Cardiac muscle cell (in vitro differentiated cells and primary cell): ENCODE data around the gene FAF2. TPM values are rescaled to one million over a fixed set of nuclear protein-coding genes. Genes with fewer than 3 reads are reported as not detected.
"Not testable (repeated sequence)": the region's sequence is repeated elsewhere in the genome, so short reads cannot be mapped to it uniquely, and the experiment has no call there.

Source experiments
- DNase-seq, 2 donors: peaks; one replicate each; pipeline versions ENCODE4 v3.0.0 to v3.0.0-alpha.2; 2010 to 2017; ENCODE audit warnings: low read depth in 1 of 2, low spot score in 1 of 2
- H3K27ac ChIP-seq: fragments of 200-600 bp; sonication (generic); 2 replicates; pipeline ENCODE4 v1.5.1; 2016
- H3K27me3 ChIP-seq: fragments of 200-600 bp; sonication (generic); 2 replicates; pipeline ENCODE4 v1.6.0; 2016; ENCODE audit warnings: control low read depth
- H3K36me3 ChIP-seq: fragments of 200-600 bp; sonication (generic); 2 replicates; pipeline ENCODE4 v1.5.1; 2016; ENCODE audit warnings: control low read depth
- H3K4me1 ChIP-seq: fragments of 200-600 bp; sonication (generic); 2 replicates; pipeline ENCODE4 v1.8.1; 2017; ENCODE audit warnings: low read depth, mild to moderate bottlenecking, mixed run types
- H3K4me3 ChIP-seq: fragments of 200-600 bp; sonication (generic); 2 replicates; pipeline ENCODE4 v1.5.1; 2016; ENCODE audit warnings: mild to moderate bottlenecking
- H3K9me3 ChIP-seq: fragments of 200-600 bp; sonication (generic); 2 replicates; pipeline ENCODE4 v1.5.1; 2017; ENCODE audit warnings: low read depth, mild to moderate bottlenecking, control low read depth
- polyA plus RNA-seq: library from polyadenylated mRNA; unstranded; fragments of >200 nt; fragmentation: Nextera tagmentation; extraction: Ambion mirVana; gene quantifications from 2 replicates; pipeline ENCODE4 v1.2.1, GENCODE V29; 2016
- total RNA-seq: library from RNA; depleted of rRNA; stranded (reverse); fragments of >200 nt; gene quantifications from 2 replicates; pipeline ENCODE4 v1.2.3, GENCODE V29; 2016
- TF ChIP-seq, protein P1 (sequence below): IDR thresholded peaks from 2 replicates; pipeline ENCODE4 v1.5.1; 2012; ENCODE audit warnings: low read depth, mild to moderate bottlenecking, low read length

Gene FAF2
- total and polyA plus RNA-seq, 2 experiments from 2014 or later: 26.1 to 29.0 TPM

- Histone ChIP-seq H3K4me3 (no peak overlapping the region), H3K27ac (no peak overlapping the region), H3K27me3 (no peaks in the 10 kb centered on the region), H3K9me3 (no peaks in the 10 kb centered on the region), H3K36me3 (no peaks in the 10 kb centered on the region), H3K4me1 (no peaks in the 10 kb centered on the region)
- TF ChIP-seq, protein P1, sequence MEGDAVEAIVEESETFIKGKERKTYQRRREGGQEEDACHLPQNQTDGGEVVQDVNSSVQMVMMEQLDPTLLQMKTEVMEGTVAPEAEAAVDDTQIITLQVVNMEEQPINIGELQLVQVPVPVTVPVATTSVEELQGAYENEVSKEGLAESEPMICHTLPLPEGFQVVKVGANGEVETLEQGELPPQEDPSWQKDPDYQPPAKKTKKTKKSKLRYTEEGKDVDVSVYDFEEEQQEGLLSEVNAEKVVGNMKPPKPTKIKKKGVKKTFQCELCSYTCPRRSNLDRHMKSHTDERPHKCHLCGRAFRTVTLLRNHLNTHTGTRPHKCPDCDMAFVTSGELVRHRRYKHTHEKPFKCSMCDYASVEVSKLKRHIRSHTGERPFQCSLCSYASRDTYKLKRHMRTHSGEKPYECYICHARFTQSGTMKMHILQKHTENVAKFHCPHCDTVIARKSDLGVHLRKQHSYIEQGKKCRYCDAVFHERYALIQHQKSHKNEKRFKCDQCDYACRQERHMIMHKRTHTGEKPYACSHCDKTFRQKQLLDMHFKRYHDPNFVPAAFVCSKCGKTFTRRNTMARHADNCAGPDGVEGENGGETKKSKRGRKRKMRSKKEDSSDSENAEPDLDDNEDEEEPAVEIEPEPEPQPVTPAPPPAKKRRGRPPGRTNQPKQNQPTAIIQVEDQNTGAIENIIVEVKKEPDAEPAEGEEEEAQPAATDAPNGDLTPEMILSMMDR: no peak
- no peak for DNase-seq
These were observed 15.5 kb upstream of the FAF2 start for GRCh38 chr5:176432707-176433106.

- peak in 1 of 2 donors; percentile 19 for DNase-seq
- Histone ChIP-seq H3K9me3 (no peaks in the 10 kb centered on the region), H3K27me3 (no peaks in the 10 kb centered on the region), H3K4me3 (no peak overlapping the region), H3K4me1 (peaks cover 6% of the 10 kb centered on the region), H3K36me3 (no peaks in the 10 kb centered on the region), H3K27ac (no peak overlapping the region)
- TF ChIP-seq, protein P1: no peak
These were observed 11.5 kb upstream of the FAF2 start for GRCh38 chr5:176436656-176437055.

- Histone ChIP-seq H3K4me1 (peaks cover 11% of the 10 kb centered on the region), H3K36me3 (no peaks in the 10 kb centered on the region), H3K27ac (no peak overlapping the region), H3K4me3 (no peak overlapping the region), H3K9me3 (no peaks in the 10 kb centered on the region), H3K27me3 (no peaks in the 10 kb centered on the region)
- DNase-seq: peak in 1 of 2 donors; percentile 78
- TF ChIP-seq, protein P1: no peak
These were observed 9.0 kb upstream of the FAF2 start for GRCh38 chr5:176438959-176439757.

DNA sequence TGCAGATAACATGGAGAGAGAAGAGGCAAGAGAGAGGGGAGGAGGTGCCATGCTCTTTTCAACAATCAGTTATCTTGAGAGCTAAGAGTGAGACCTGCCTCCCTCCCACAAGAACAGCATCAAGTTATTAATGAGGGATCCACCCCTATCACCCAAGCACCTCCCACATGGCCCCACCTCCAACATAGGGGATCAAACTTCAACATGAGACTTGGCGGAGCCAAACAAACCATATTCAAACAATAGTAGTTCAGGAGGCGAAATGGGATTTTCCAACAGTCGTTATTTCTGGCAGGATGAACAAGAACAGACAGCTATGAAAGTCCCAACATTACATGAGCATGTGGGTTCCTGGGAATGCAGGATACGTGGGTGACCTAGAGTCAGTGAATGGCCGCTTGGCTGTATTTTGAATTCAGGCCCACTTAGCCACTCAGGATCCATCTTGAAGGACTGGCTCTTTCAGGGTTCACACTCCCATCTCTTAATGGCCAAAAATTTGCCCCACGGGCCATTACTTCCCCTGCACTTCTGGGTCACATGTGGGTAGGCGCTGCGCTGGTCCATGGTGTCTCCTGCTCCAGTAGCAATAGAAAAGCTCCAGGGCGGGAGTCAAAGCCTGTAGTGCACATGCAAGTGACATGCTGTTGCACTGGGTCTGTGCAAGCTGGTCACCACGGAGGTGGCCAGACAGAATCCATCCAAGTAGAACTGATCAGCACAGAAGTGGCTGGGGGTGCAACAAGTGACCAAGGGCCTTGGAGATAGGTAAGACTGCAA lies 7.1 kb upstream of the FAF2 start:
- Histone ChIP-seq H3K4me1 (peaks cover 11% of the 10 kb centered on the region), H3K9me3 (no peaks in the 10 kb centered on the region), H3K4me3 (no peak overlapping the region), H3K27ac (no peak overlapping the region), H3K36me3 (no peaks in the 10 kb centered on the region), H3K27me3 (no peaks in the 10 kb centered on the region)
- TF ChIP-seq, protein P1: no peak
- peak in 1 of 2 donors; percentile 22 for DNase-seq

GRCh38 chr5:176441921-176442323 lies 6.3 kb upstream of the FAF2 start:
- Histone ChIP-seq H3K27me3 (no peaks in the 10 kb centered on the region), H3K27ac (no peak overlapping the region), H3K4me3 (no peak overlapping the region), H3K4me1 (peaks cover 14% of the 10 kb centered on the region), H3K9me3 (no peaks in the 10 kb centered on the region), H3K36me3 (no peaks in the 10 kb centered on the region)
- peak in 1 of 2 donors; percentile 45 for DNase-seq
- TF ChIP-seq, protein P1: no peak

DNA sequence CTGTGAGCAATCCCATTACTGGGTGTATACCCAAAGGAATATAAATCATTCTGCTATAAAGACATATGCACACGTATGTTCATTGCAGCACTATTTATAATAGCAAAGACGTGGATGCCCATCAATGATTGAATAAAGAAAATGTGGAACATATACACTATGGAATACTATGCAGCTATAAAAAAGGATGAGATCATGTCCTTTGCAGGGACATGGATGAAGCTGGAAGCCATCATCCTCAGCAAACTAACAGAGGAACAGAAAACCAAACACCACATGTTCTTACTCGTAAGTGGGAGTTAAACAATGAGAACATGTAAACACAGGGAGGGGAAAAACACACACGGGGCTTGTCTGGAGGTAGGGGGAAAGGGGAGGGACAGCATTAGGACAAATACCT lies 5.3 kb upstream of the FAF2 start:
- not testable (repeated sequence) for H3K27ac ChIP-seq, H3K4me3 ChIP-seq, H3K9me3 ChIP-seq, H3K36me3 ChIP-seq, DNase-seq, H3K27me3 ChIP-seq
- peaks cover 16% of the 10 kb centered on the region for H3K4me1 ChIP-seq
